GM12801 (cell line): Measurements from ENCODE around the gene PIH1D1.

Experiments used
- CTCF ChIP-seq: IDR thresholded peaks from one replicate; pipeline ENCODE4 v1.5.1; 2011; ENCODE audit warnings: control low read depth; ENCODE audit not compliant: insufficient read length; ENCODE audit errors: extremely low read depth

PIH1D1 gene

GRCh38 chr19:49456326-49456725 lies 4.7 kb upstream of the PIH1D1 start:
- TF ChIP-seq CTCF, result no peak

DNA sequence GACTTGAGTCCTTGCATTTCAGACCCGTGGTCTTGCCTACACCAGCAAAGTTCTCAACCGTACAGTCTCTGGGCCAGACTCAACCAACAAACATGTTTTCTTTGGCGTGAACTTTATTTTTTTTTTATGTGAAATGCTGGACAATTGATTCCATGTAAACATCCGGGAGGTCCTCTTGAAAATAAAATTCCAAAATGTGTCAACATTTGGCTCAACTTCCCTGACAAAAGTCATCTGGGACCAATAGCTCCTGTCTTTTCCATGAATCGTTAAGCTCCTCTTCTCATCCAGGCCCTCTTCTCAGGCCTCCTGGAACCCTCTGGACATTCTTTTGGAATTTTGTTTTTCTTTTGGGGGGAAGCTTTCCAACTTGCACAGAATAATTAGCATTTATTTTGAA lies 4.2 kb upstream of the PIH1D1 start:
- no peak for TF ChIP-seq CTCF

DNA sequence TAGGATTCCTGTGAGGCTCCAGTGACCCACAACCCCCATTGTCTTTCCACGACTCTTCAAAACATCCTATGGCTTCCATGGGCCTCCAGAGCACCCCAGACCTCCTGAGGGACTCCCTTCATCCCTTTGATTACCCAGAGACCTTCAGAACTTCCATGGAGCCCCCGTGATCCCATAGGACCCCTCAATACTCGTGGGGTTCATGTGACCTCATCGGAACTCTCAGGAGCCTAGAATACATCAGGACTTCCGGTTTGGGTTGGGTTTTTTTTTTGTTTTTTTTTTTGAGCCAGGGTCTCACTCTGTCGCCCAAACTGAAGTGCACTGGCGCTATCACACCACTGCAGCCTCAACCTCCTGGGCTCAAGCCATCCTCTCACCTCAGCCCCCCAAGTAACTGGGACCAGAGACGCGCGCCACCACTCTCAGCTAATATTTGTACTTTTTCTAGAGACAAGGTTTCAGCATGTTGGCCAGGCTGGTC lies 2.2 kb upstream of the PIH1D1 start:
- no peak for TF ChIP-seq CTCF

DNA sequence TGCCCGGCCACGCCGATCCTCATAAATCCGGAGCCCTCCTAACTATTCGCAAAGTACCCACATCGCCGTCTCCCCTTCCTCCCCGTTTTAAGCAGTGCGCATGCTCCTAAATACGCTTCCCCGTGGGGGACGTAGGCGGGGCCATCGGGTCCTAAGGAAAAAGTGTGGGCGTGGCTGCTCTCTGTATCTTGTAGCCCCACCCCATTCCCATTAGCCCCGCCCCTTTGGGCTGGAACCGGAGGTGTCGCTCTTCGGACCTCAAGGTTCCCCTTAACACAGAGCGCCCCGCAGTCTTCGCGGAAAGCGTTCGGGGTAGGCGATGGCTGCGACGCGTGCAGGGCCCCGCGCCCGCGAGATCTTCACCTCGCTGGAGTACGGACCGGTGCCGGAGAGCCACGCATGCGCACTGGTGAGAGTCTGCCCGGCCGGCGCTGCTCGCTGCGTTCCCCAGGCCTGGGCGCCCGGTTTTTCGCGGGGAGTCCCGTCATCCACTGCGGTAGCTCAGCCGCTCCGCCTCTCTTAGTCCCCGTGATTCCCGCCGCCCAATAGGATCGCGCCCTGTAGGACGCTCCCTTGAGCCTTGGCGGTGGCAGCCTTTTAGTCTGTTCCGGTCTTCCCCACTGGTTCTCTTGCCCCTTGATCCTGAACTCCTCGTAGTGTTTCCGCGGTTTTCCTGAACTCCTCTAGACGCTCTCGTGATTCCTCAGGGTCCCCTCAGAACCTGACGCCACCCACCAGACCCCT lies 1.6 kb upstream of the PIH1D1 start, which contains the start of gene ALDH16A1:
Gene ALDH16A1 (plus strand): TSS at position 213 of the 744 bp plus-strand sequence. CDS start 107 bp downstream, at position 320.
- no peak for TF ChIP-seq CTCF

- TF ChIP-seq CTCF, result no peak
These were observed 1.2 kb downstream of the PIH1D1 start for GRCh38 chr19:49450405-49450804.

DNA sequence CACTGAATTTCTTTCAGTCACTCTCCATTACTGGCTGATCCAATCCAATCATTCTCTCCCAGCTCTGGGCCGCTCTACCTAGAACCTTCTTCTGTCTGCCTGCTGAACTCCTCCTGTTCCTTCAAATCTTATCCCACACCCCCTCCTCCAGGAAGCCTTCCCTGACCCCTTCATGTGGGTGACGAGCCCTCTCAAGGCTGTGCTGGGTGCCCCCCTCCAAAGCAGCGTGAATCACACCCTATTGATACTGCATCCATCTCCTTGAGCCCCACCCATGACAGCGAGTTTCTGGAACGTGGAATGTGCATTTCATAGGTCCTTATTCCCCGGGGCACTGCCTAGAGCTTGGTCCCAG lies 3.2 kb downstream of the PIH1D1 start:
- TF ChIP-seq CTCF, result no peak

DNA sequence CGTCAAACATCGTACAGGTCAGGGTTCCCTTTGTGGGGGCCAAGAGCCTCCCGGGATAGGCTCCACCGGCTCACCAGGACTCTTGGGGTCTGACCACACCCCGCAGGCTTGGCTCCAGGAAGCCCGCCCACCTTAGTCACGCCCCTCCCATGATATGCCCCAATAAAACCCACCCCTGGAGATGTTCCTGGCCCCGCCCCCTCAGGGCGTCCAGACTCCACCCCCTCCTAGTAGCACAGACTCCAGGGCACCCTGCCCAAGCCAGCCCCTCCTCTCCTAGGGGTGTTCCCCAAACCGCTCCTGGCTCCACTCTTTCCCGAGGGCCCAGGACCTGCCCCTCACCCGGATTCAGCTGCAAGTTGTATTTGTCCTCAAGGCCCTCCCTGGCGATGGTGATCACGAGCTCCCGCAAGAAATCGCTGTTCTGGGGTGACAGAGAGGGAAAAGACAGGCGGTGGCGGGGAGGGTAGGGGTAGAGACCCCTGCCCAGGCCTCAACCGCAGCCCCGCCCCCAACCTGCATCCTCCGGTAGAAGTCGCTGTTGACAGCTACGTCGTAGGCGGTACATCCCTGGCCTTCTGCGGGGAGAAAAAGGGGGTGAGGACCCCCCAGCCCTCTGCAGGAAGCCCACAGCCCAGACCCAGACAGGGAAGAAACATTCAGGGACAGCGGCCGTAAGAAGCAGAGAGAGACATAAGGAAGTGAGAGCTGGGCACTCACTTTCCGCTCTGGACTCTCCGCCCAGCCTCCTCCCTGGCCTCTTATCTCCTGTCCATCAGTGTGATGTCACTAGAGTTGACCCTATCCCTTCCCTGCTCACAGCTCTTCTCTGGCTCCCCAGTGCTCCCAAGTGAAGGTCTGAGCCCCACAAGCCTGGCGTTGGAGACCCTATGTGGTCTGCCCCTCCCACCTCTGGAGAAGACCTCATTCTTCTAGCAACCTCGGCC lies 3.9 kb downstream of the PIH1D1 start:
- TF ChIP-seq CTCF, result no peak
